Measurements from ENCODE around the gene ZBTB7A.

- TF ChIP-seq, protein P1, sequence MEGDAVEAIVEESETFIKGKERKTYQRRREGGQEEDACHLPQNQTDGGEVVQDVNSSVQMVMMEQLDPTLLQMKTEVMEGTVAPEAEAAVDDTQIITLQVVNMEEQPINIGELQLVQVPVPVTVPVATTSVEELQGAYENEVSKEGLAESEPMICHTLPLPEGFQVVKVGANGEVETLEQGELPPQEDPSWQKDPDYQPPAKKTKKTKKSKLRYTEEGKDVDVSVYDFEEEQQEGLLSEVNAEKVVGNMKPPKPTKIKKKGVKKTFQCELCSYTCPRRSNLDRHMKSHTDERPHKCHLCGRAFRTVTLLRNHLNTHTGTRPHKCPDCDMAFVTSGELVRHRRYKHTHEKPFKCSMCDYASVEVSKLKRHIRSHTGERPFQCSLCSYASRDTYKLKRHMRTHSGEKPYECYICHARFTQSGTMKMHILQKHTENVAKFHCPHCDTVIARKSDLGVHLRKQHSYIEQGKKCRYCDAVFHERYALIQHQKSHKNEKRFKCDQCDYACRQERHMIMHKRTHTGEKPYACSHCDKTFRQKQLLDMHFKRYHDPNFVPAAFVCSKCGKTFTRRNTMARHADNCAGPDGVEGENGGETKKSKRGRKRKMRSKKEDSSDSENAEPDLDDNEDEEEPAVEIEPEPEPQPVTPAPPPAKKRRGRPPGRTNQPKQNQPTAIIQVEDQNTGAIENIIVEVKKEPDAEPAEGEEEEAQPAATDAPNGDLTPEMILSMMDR (IDR thresholded peaks at IDR 0.05): no peak
- TF ChIP-seq POLR2AphosphoS5 (IDR thresholded peaks at IDR 0.05) (no peak), POLR2A (IDR thresholded peaks at IDR 0.05) (no peak)
Measured at GRCh38 chr19:4108767-4109625, 42.3 kb upstream of the ZBTB7A start.
